ENCODE measurements around the gene JARID2.

GRCh38 chr6:15522026-15522425, 276.2 kb downstream of the JARID2 start:
- TF ChIP-seq, protein P1, sequence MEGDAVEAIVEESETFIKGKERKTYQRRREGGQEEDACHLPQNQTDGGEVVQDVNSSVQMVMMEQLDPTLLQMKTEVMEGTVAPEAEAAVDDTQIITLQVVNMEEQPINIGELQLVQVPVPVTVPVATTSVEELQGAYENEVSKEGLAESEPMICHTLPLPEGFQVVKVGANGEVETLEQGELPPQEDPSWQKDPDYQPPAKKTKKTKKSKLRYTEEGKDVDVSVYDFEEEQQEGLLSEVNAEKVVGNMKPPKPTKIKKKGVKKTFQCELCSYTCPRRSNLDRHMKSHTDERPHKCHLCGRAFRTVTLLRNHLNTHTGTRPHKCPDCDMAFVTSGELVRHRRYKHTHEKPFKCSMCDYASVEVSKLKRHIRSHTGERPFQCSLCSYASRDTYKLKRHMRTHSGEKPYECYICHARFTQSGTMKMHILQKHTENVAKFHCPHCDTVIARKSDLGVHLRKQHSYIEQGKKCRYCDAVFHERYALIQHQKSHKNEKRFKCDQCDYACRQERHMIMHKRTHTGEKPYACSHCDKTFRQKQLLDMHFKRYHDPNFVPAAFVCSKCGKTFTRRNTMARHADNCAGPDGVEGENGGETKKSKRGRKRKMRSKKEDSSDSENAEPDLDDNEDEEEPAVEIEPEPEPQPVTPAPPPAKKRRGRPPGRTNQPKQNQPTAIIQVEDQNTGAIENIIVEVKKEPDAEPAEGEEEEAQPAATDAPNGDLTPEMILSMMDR (IDR thresholded peaks at IDR 0.05; ENCODE audit: low read length): no peak
- no peak for TF ChIP-seq EZH2 (IDR thresholded peaks at IDR 0.05; ENCODE audit: borderline replicate concordance, low read length)

Measured in OCI-LY1 (cell line).